GM12878 (cell line): ENCODE data around the gene NUP155. TPM values are rescaled to one million over a fixed set of nuclear protein-coding genes. Genes with fewer than 3 reads are reported as not detected.

Experiments used
- ATAC-seq: fragments of 200-7000 bp; cut with Tn5 transposase; 3 replicates; pipeline ENCODE4 v1.9.1; 2020; ENCODE audit warnings: mild to moderate bottlenecking, moderate library complexity
- BruUV-seq: library from RNA; stranded (reverse); fragments of 400-500 nt; replicated peaks from 2 replicates; lab custom pipeline; 2021; lab: Mats Ljungman, UMichigan
- CTCF ChIA-PET: fragments of 300-600 bp; sonication (Branson Sonifier 250); formaldehyde crosslinking; extraction: SDS; loops from one replicate; lab custom pipeline; 2021; ENCODE audit warnings: inconsistent platforms; lab: Yijun Ruan, JAX
- POLR2A ChIA-PET: fragments of 350-600 bp; formaldehyde crosslinking; extraction: SDS; loops from one replicate; lab custom pipeline; 2021; ENCODE audit warnings: inconsistent platforms; lab: Charles Lee
- RAD21 ChIA-PET: fragments of 300-600 bp; sonication (Branson Sonifier 250); formaldehyde crosslinking; loops from one replicate; lab custom pipeline; 2023; ENCODE audit warnings: antibody characterized with exemption; ENCODE audit not compliant: unreplicated experiment; lab: Charles Lee
- SMC1A ChIA-PET: fragments of 300-600 bp; sonication (Branson Sonifier 250); formaldehyde crosslinking; loops from one replicate; lab custom pipeline; 2023; ENCODE audit not compliant: unreplicated experiment, uncharacterized antibody; lab: Charles Lee
- DNase-seq: peaks from one replicate; pipeline ENCODE4 v3.0.0-alpha.2; 2011; ENCODE audit warnings: low read depth, low spot score
- FAIRE-seq: peaks from 3 replicates; lab custom pipeline; 2011; peaks lifted over from hg19 to GRCh38; lab: Jason Lieb, UNC
- H2AFZ ChIP-seq: 2 replicates; pipeline ENCODE4 v1.6.0; 2011; ENCODE audit warnings: low read depth, low read length, control low read depth; ENCODE audit not compliant: control insufficient read depth
- H3K27ac ChIP-seq: 2 replicates; pipeline ENCODE4 v1.5.1; 2011; ENCODE audit warnings: control low read depth; ENCODE audit not compliant: control insufficient read depth, insufficient read depth
- H3K27me3 ChIP-seq, 2 experiments: replicated peaks in 1 of 2; 2 replicates each; pipeline versions ENCODE4 v1.6.0 to v1.6.1; 2011; ENCODE audit warnings: low read length in 1 of 2; ENCODE audit not compliant: control insufficient read depth in 2 of 2, insufficient read depth in 2 of 2
- H3K36me3 ChIP-seq, 2 experiments: 2 replicates each; pipeline ENCODE4 v1.5.1; 2011; ENCODE audit warnings: low read length in 1 of 2; ENCODE audit not compliant: control insufficient read depth in 2 of 2, insufficient read depth in 2 of 2
- H3K4me1 ChIP-seq: 2 replicates; pipeline ENCODE4 v1.6.1; 2011; ENCODE audit warnings: mild to moderate bottlenecking, low read length, moderate library complexity, mixed read lengths; ENCODE audit not compliant: control insufficient read depth, insufficient read depth
- H3K4me2 ChIP-seq: 2 replicates; pipeline ENCODE4 v1.6.0; 2011; ENCODE audit warnings: control low read depth; ENCODE audit not compliant: control insufficient read depth, insufficient read depth
- H3K4me3 ChIP-seq: fragments of 200-600 bp; sonication (generic); 2 replicates; pipeline ENCODE4 v1.5.1; 2016
- H3K79me2 ChIP-seq: 2 replicates; pipeline ENCODE4 v1.6.0; 2011; ENCODE audit warnings: low read length; ENCODE audit not compliant: control insufficient read depth, insufficient read depth
- H3K9ac ChIP-seq: 2 replicates; pipeline ENCODE4 v1.8.0; 2011; ENCODE audit warnings: low read length, control low read depth, mixed read lengths; ENCODE audit not compliant: control insufficient read depth, insufficient read depth
- H3K9me3 ChIP-seq: replicated peaks from 3 replicates; pipeline ENCODE4 v1.5.1; 2011; ENCODE audit warnings: mild to moderate bottlenecking, low read length; ENCODE audit not compliant: control insufficient read depth, insufficient read depth
- H4K20me1 ChIP-seq: 2 replicates; pipeline ENCODE4 v1.6.0; 2011; ENCODE audit not compliant: control insufficient read depth, insufficient read depth
- KAT2A ChIP-seq: conservative IDR thresholded peaks from 2 replicates; pipeline ENCODE4 v1.6.1; 2011; ENCODE audit warnings: low read depth, low read length; ENCODE audit not compliant: control insufficient read depth
- KLF5 ChIP-seq: fragments of 450-650 bp; IDR thresholded peaks from 2 replicates; pipeline ENCODE4 v1.6.1; 2014; ENCODE audit warnings: mild to moderate bottlenecking; ENCODE audit not compliant: partially characterized antibody
- PAX8 ChIP-seq: fragments of 450-650 bp; IDR thresholded peaks from 2 replicates; pipeline ENCODE4 v1.6.1; 2017; ENCODE audit warnings: mild to moderate bottlenecking, moderate library complexity
- POLR2AphosphoS5 ChIP-seq: IDR thresholded peaks from 2 replicates; pipeline ENCODE4 v1.6.1; 2011; ENCODE audit warnings: mild to moderate bottlenecking, low read length, inconsistent platforms
- RB1 ChIP-seq: fragments of 450-650 bp; formaldehyde crosslinking; IDR thresholded peaks from 2 replicates; pipeline ENCODE4 v1.6.1; 2017; ENCODE audit warnings: mild to moderate bottlenecking, borderline replicate concordance
- TCF12 ChIP-seq: IDR thresholded peaks from 2 replicates; pipeline ENCODE4 v1.6.1; 2011; ENCODE audit warnings: low read depth, mild to moderate bottlenecking, low read length
- ZNF622 ChIP-seq: fragments of 450-650 bp; IDR thresholded peaks from 2 replicates; pipeline ENCODE4 v1.6.1; 2017; ENCODE audit warnings: mild to moderate bottlenecking, inconsistent platforms
- WGBS: methylation state at CpG from one replicate; pipeline ENCODE4 v1.1.6; 2016; ENCODE audit warnings: low lambda C conversion rate; ENCODE audit not compliant: insufficient replicate concordance, insufficient coverage; ENCODE audit errors: missing lambda C conversion rate; 5-methylcytosine and 5-hydroxymethylcytosine counted together
- in situ Hi-C: fragments of 300-500 bp; cut with MboI; formaldehyde crosslinking; loops from 9 replicates; pipeline ENCODE4 v1.14.3; 2018; ENCODE audit warnings: mixed read lengths
- intact Hi-C: fragments of 100-400 bp; cut with micrococcal nuclease; formaldehyde crosslinking; loops from one replicate; pipeline ENCODE4 v1.14.2; 2022; ENCODE audit not compliant: unreplicated experiment
- polyA plus RNA-seq, 11 experiments: library from polyadenylated mRNA; depleted of rRNA in 4 of 11; unstranded in 6 of 11; stranded (reverse) in 5 of 11; fragments of >200 nt; fragmentation: Nextera tagmentation in 4 of 11; fragmentation: Illumina TruSeq in 1 of 11; extraction: Ambion mirVana in 4 of 11; extraction: Trizol in 1 of 11; gene quantifications; 1 replicate in 1 of 11; 2 replicates in 10 of 11; pipeline versions ENCODE4 v1.2.1 to v1.2.3, GENCODE V29; 2011 to 2016; ENCODE audit warnings: inconsistent platforms in 2 of 11, missing spikeins in 2 of 11, low read depth in 1 of 11
- total RNA-seq, 4 experiments: library from RNA; depleted of rRNA in 3 of 4; stranded (reverse); fragments of >200 nt in 3 of 4; fragmentation: Illumina TruSeq in 1 of 4; extraction: Trizol in 1 of 4; gene quantifications; 2 replicates each; pipeline versions ENCODE4 v1.2.1 to v1.2.3, GENCODE V29; 2013 to 2021

The NUP155 gene
- total and polyA plus RNA-seq, 10 of the 15 experiments (the other 5 are each of a cell fraction or from before 2014, with no cell fraction given): 15.9 to 58.6 (median 37.1) TPM

DNA sequence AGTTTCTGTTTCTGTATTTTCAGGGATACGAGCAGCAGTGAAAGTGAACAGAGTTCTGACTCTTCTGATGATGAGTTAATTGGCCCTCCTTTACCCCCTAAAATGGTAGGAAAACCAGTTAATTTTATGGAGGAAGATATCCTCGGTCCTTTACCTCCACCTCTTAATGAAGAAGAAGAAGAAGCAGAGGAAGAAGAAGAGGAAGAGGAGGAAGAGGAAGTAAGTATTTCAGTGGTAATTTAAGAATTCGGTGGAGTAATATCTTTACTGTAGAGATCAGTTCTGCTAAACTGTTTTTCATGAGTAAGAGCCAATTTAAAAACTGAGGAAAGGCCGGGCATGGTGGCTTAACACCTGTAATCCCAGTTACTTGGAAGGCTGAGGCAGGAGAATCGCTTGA is 25.4 kb upstream of the NUP155 start:
- TF ChIP-seq POLR2AphosphoS5: no peak
- TF ChIP-seq KLF5: no peak
- no peak for TF ChIP-seq TCF12
- no peak for TF ChIP-seq ZNF622
- no peak for TF ChIP-seq PAX8
- peaks cover 4 to 5% of the 10 kb centered on the region in 2 experiments; a peak in 3 of 4 replicates for H3K36me3 ChIP-seq
- 54% methylated on average over 5 of the region's 5 CpGs for WGBS

DNA sequence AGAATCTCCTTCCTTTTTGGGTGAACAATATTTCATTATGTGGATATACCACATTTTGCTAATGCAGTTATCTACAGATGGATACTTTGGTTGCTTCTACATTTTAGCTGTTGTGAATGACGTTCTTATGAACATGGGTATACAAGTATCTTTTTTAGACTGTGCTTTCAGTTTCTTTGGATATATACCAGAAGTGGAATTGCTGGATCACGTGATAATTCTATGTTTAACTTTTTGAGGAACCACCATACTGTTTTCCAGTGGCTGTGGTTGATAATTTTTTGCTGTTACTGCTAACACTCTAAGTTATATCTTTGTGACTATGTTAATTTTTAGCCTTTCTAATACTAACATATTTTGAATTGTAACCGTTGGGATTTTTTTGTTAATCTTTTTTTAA is 20.7 kb upstream of the NUP155 start:
- H3K36me3 ChIP-seq: peaks cover 4% of the 10 kb centered on the region in 2 experiments; a peak in 3 of 4 replicates
- H3K4me2 ChIP-seq: no peak overlapping the region
- no peak overlapping the region for H2AFZ ChIP-seq
- 67% methylated on average over 3 of the region's 3 CpGs for WGBS
- H3K27me3 ChIP-seq: no peaks in the 10 kb centered on the region
- no peak for ATAC-seq
- H4K20me1 ChIP-seq: no peaks in the 10 kb centered on the region
- RAD21 ChIA-PET: no interaction called here
- no peak overlapping the region for H3K9ac ChIP-seq
- H3K9me3 ChIP-seq: no peaks in the 10 kb centered on the region
- H3K79me2 ChIP-seq: no peaks in the 10 kb centered on the region
- SMC1A ChIA-PET: no interaction called here
- POLR2A ChIA-PET: no interaction called here
- in situ Hi-C loops (no loop called here), intact Hi-C loops (no loop called here)
- no peak for DNase-seq
- H3K4me1 ChIP-seq: no peaks in the 10 kb centered on the region
- TF ChIP-seq RB1: no peak
- TF ChIP-seq KAT2A: no peak
- BruUV-seq: no TSS peak
- H3K4me3 ChIP-seq: no peak overlapping the region
- no peak for FAIRE-seq
- no peak overlapping the region for H3K27ac ChIP-seq
- CTCF ChIA-PET: no interaction called here

More for the DNA sequence above, 25.4 kb upstream of the NUP155 start:
- Histone ChIP-seq H3K4me1 (no peaks in the 10 kb centered on the region), H3K9ac (no peak overlapping the region), H3K27ac (no peak overlapping the region), H4K20me1 (no peaks in the 10 kb centered on the region), H3K4me3 (no peak overlapping the region), H3K79me2 (no peaks in the 10 kb centered on the region), H3K27me3 (no peaks in the 10 kb centered on the region), H3K4me2 (no peak overlapping the region), H3K9me3 (no peaks in the 10 kb centered on the region), H2AFZ (no peak overlapping the region)
- RAD21 ChIA-PET: no interaction called here
- FAIRE-seq (no peak), ATAC-seq (no peak), DNase-seq (no peak)
- SMC1A ChIA-PET: no interaction called here
- BruUV-seq: no TSS peak
- in situ Hi-C loops: no loop called here
- CTCF ChIA-PET: interaction anchor here (0.7 kb wide), 1 partner anchor 19 kb away, joined by 3 read pairs; no protein-coding TSS in a partner anchor
- POLR2A ChIA-PET: no interaction called here
- intact Hi-C loops: no loop called here
